WTC11 (cell line): ENCODE data around the gene ME2. TPM values are rescaled to one million over a fixed set of nuclear protein-coding genes. Genes with fewer than 3 reads are reported as not detected.
"Not testable (repeated sequence)": the region's sequence is repeated elsewhere in the genome, so short reads cannot be mapped to it uniquely, and the experiment has no call there.

Source experiments
- ATAC-seq: fragments of 200-7000 bp; cut with Tn5 transposase; 2 replicates; pipeline ENCODE4 v1.10.0; 2021; ENCODE audit warnings: mild to moderate bottlenecking, moderate library complexity
- CTCF ChIA-PET: fragments of 300-600 bp; sonication (Branson Sonifier 250); formaldehyde crosslinking; loops from one replicate; lab custom pipeline; 2021; ENCODE audit warnings: antibody characterized with exemption; lab: Charles Lee
- POLR2A ChIA-PET: fragments of 350-600 bp; sonication (Branson Sonifier 250); formaldehyde crosslinking; loops from one replicate; lab custom pipeline; 2021; ENCODE audit warnings: antibody characterized with exemption; lab: Charles Lee
- DNase-seq: peaks from one replicate; pipeline ENCODE4 v3.0.0; 2021; ENCODE audit warnings: low spot score
- H3K27ac Mint-ChIP-seq: 2 replicates; pipeline ENCODE4 v1.8.0; 2021; ENCODE audit warnings: mixed read lengths
- H3K27me3 Mint-ChIP-seq: 2 replicates; pipeline ENCODE4 v1.8.0; 2021; ENCODE audit warnings: low read depth, mild to moderate bottlenecking, moderate library complexity, mixed read lengths
- H3K36me3 Mint-ChIP-seq: 2 replicates; pipeline ENCODE4 v1.8.0; 2021; ENCODE audit warnings: mixed read lengths
- H3K4me1 Mint-ChIP-seq: 2 replicates; pipeline ENCODE4 v1.8.0; 2022; ENCODE audit warnings: mixed read lengths
- H3K4me3 Mint-ChIP-seq: 2 replicates; pipeline ENCODE4 v1.8.0; 2021; ENCODE audit warnings: mild to moderate bottlenecking, moderate library complexity, mixed read lengths
- H3K9me3 Mint-ChIP-seq: 2 replicates; pipeline ENCODE4 v1.8.0; 2021; ENCODE audit warnings: mixed read lengths
- ATF6 ChIP-seq: sonication (generic); formaldehyde crosslinking; IDR thresholded peaks from 2 replicates; pipeline ENCODE4 v1.8.1; 2023; ENCODE audit warnings: mild to moderate bottlenecking, missing genetic modification reagents
- CDX4 ChIP-seq: fragments of 250-450 bp; sonication (Bioruptor Pico); IDR thresholded peaks from 2 replicates; pipeline ENCODE4 v1.9.0; 2021; ENCODE audit warnings: moderate library complexity, mild to moderate bottlenecking, inconsistent platforms, borderline replicate concordance
- CREM ChIP-seq: sonication (generic); formaldehyde crosslinking; IDR thresholded peaks from 2 replicates; pipeline ENCODE4 v1.8.1; 2022; ENCODE audit warnings: mild to moderate bottlenecking, missing genetic modification reagents, moderate library complexity
- CTCF ChIP-seq: fragments of 200-600 bp; IDR thresholded peaks from 2 replicates; pipeline ENCODE4 v1.8.0; 2022; ENCODE audit warnings: antibody characterized with exemption
- E2F4 ChIP-seq: sonication (generic); formaldehyde crosslinking; IDR thresholded peaks from 2 replicates; pipeline ENCODE4 v1.8.1; 2022; ENCODE audit warnings: low read depth, mild to moderate bottlenecking, moderate library complexity, missing genetic modification reagents, borderline replicate concordance
- GABPB1 ChIP-seq: sonication (generic); formaldehyde crosslinking; IDR thresholded peaks from 2 replicates; pipeline ENCODE4 v1.8.1; 2023; ENCODE audit warnings: mild to moderate bottlenecking, missing genetic modification reagents
- KAT7 ChIP-seq: sonication (generic); formaldehyde crosslinking; IDR thresholded peaks from 2 replicates; pipeline ENCODE4 v1.8.1; 2023; ENCODE audit warnings: missing genetic modification reagents, mild to moderate bottlenecking, borderline replicate concordance
- MAX ChIP-seq: sonication (generic); formaldehyde crosslinking; IDR thresholded peaks from 2 replicates; pipeline ENCODE4 v1.8.0; 2022; ENCODE audit warnings: mild to moderate bottlenecking, missing genetic modification reagents
- MLX ChIP-seq: sonication (generic); formaldehyde crosslinking; IDR thresholded peaks from 2 replicates; pipeline ENCODE4 v1.8.1; 2023; ENCODE audit warnings: mild to moderate bottlenecking, missing genetic modification reagents, moderate library complexity
- NFATC4 ChIP-seq: fragments of 250-450 bp; sonication (Bioruptor Pico); IDR thresholded peaks from 2 replicates; pipeline ENCODE4 v1.9.0; 2021; ENCODE audit warnings: mild to moderate bottlenecking
- NR3C1 ChIP-seq: sonication (generic); formaldehyde crosslinking; conservative IDR thresholded peaks from 2 replicates; pipeline ENCODE4 v1.8.1; 2023; ENCODE audit warnings: low read depth, mild to moderate bottlenecking, missing genetic modification reagents
- PRDM15 ChIP-seq: sonication (generic); formaldehyde crosslinking; IDR thresholded peaks from 2 replicates; pipeline ENCODE4 v1.8.0; 2022; ENCODE audit warnings: missing genetic modification reagents
- RORB ChIP-seq: fragments of 250-450 bp; sonication (Bioruptor Pico); IDR thresholded peaks from 2 replicates; pipeline ENCODE4 v1.9.0; 2021; ENCODE audit warnings: mild to moderate bottlenecking
- ZNF219 ChIP-seq: sonication (generic); formaldehyde crosslinking; IDR thresholded peaks from 2 replicates; pipeline ENCODE4 v1.8.0; 2023; ENCODE audit warnings: missing genetic modification reagents, mild to moderate bottlenecking, borderline replicate concordance
- ZNF263 ChIP-seq: sonication (generic); formaldehyde crosslinking; IDR thresholded peaks from 2 replicates; pipeline ENCODE4 v1.8.1; 2022; ENCODE audit warnings: low read depth, mild to moderate bottlenecking, moderate library complexity, missing genetic modification reagents
- total RNA-seq: library from RNA; stranded (reverse); gene quantifications from 3 replicates; pipeline ENCODE4 v1.2.3, GENCODE V29; 2021

Gene ME2
- total RNA-seq, 1 experiment from 2014 or later: 57.0 TPM

GRCh38 chr18:50944245-50944932 lies 65.5 kb downstream of the ME2 start:
- TF ChIP-seq MAX (CRISPR knock-in tag) (no peak), ZNF219 (CRISPR knock-in tag) (no peak), CTCF (no peak), MLX (no peak), NR3C1 (CRISPR knock-in tag) (no peak), CREM (CRISPR knock-in tag) (no peak), CDX4 (CRISPR knock-in tag) (no peak), GABPB1 (CRISPR knock-in tag) (no peak), NFATC4 (CRISPR knock-in tag) (no peak), ZNF263 (CRISPR knock-in tag) (no peak), E2F4 (CRISPR knock-in tag) (no peak), RORB (CRISPR knock-in tag) (no peak), PRDM15 (no peak)
- TF ChIP-seq, all 79 proteins: peak for 0
- DNase-seq: no peak
- Mint-ChIP-seq H3K4me1 (no peaks in the 10 kb centered on the region), H3K9me3 (no peaks in the 10 kb centered on the region), H3K36me3 (peaks cover 21% of the 10 kb centered on the region), H3K27ac (no peak overlapping the region), H3K27me3 (no peaks in the 10 kb centered on the region), H3K4me3 (no peak overlapping the region)
- ATAC-seq: no peak
- POLR2A ChIA-PET: no interaction called here
- CTCF ChIA-PET: no interaction called here

GRCh38 chr18:50945918-50946317 lies 67.0 kb downstream of the ME2 start:
- ATAC-seq, CTCF ChIA-PET, H3K27ac Mint-ChIP-seq, H3K27me3 Mint-ChIP-seq, H3K4me1 Mint-ChIP-seq, H3K4me3 Mint-ChIP-seq, H3K9me3 Mint-ChIP-seq, DNase-seq, POLR2A ChIA-PET: not testable (repeated sequence)
- peaks cover 13% of the 10 kb centered on the region for H3K36me3 Mint-ChIP-seq

- H3K4me1 Mint-ChIP-seq: no peaks in the 10 kb centered on the region
- no peak overlapping the region for H3K27ac Mint-ChIP-seq
- TF ChIP-seq KAT7 (CRISPR knock-in tag) (no peak), ATF6 (CRISPR knock-in tag) (no peak)
- CTCF ChIA-PET: no interaction called here
- POLR2A ChIA-PET: no interaction called here
- H3K9me3 Mint-ChIP-seq: no peaks in the 10 kb centered on the region
- no peak overlapping the region for H3K4me3 Mint-ChIP-seq
- no peaks in the 10 kb centered on the region for H3K27me3 Mint-ChIP-seq
- peaks cover 12% of the 10 kb centered on the region for H3K36me3 Mint-ChIP-seq
- ATAC-seq (no peak), DNase-seq (no peak)
These were observed 69.0 kb downstream of the ME2 start for GRCh38 chr18:50947899-50948298.
